HepG2 (cell line): ENCODE results near the gene CBL. TPM values are rescaled to one million over a fixed set of nuclear protein-coding genes. Genes with fewer than 3 reads are reported as not detected.
"Not testable (repeated sequence)": the region's sequence is repeated elsewhere in the genome, so short reads cannot be mapped to it uniquely, and the experiment has no call there.

Experiments used
- ATAC-seq: fragments of 200-7000 bp; cut with Tn5 transposase; 3 replicates; pipeline ENCODE4 v1.9.1; 2020; ENCODE audit warnings: mild to moderate bottlenecking, moderate library complexity
- BruUV-seq: library from RNA; stranded (reverse); fragments of 400-500 nt; replicated peaks from 2 replicates; lab custom pipeline; 2021; lab: Mats Ljungman, UMichigan
- CTCF ChIA-PET: fragments of 300-600 bp; formaldehyde crosslinking; extraction: SDS; loops from one replicate; lab custom pipeline; 2021; ENCODE audit warnings: low total read pairs, inconsistent platforms, low intra/inter-chr PET ratio; lab: Yijun Ruan, JAX
- POLR2A ChIA-PET: fragments of 350-600 bp; sonication (Branson Sonifier 250); formaldehyde crosslinking; loops from one replicate; lab custom pipeline; 2020; ENCODE audit warnings: antibody characterized with exemption, inconsistent platforms; lab: Yijun Ruan, JAX
- DNase-seq: peaks from one replicate; pipeline ENCODE4 v3.0.0-alpha.2; 2015; ENCODE audit warnings: low spot score
- FAIRE-seq: peaks from 3 replicates; lab custom pipeline; 2011; peaks lifted over from hg19 to GRCh38; lab: Jason Lieb, UNC
- H2AFZ ChIP-seq: one replicate; pipeline ENCODE4 v1.6.1; 2011; ENCODE audit warnings: low read length, inconsistent platforms
- H3K27ac ChIP-seq: fragments of 300-600 bp; 3 replicates; pipeline ENCODE4 v1.8.0; 2011; ENCODE audit warnings: mixed run types, mild to moderate bottlenecking, mixed read lengths, low read length, inconsistent platforms; ENCODE audit not compliant: insufficient read depth; ENCODE audit errors: extremely low read length
- H3K27me3 ChIP-seq, 2 experiments: fragments of 200-600 bp in 1 of 2; 2 replicates in 1 of 2; 3 replicates in 1 of 2; pipeline versions ENCODE4 v1.6.0 to v1.8.0; 2011; ENCODE audit warnings: low read length in 2 of 2, mild to moderate bottlenecking in 2 of 2, moderate library complexity in 2 of 2, inconsistent platforms in 1 of 2; ENCODE audit not compliant: insufficient read depth in 2 of 2, control insufficient read depth in 1 of 2
- H3K36me3 ChIP-seq, 2 experiments: fragments of 200-600 bp in 1 of 2; replicated peaks in 1 of 2; 2 replicates in 1 of 2; 3 replicates in 1 of 2; pipeline versions ENCODE4 v1.5.1 to v1.8.0; 2011; ENCODE audit warnings: low read length in 2 of 2, inconsistent platforms in 1 of 2; ENCODE audit not compliant: insufficient read depth in 2 of 2, control insufficient read depth in 1 of 2
- H3K4me1 ChIP-seq: 2 replicates; pipeline ENCODE4 v1.5.1; 2012; ENCODE audit warnings: low read length, inconsistent platforms; ENCODE audit not compliant: insufficient read depth
- H3K4me2 ChIP-seq: 2 replicates; pipeline ENCODE4 v1.6.0; 2011; ENCODE audit warnings: low read depth, low read length, inconsistent platforms
- H3K4me3 ChIP-seq, 3 experiments: fragments of 200-600 bp in 1 of 3; sonication (generic), shearing (Covaris generic) in 1 of 3; replicated peaks in 1 of 3; 2 replicates each; pipeline ENCODE4 v1.5.1; 2011 to 2016; ENCODE audit warnings: low read length in 3 of 3, inconsistent platforms in 2 of 3, low read depth in 2 of 3, mild to moderate bottlenecking in 2 of 3, control low read depth in 1 of 3, mixed read lengths in 1 of 3; ENCODE audit not compliant: insufficient read depth in 1 of 3
- H3K79me2 ChIP-seq: one replicate; pipeline ENCODE4 v1.6.1; 2011; ENCODE audit warnings: low read length, inconsistent platforms; ENCODE audit not compliant: insufficient read depth
- H3K9ac ChIP-seq: 2 replicates; pipeline ENCODE4 v1.6.0; 2011; ENCODE audit warnings: mild to moderate bottlenecking, low read depth, low read length, inconsistent platforms; ENCODE audit not compliant: insufficient read depth
- H3K9me3 ChIP-seq: 2 replicates; pipeline ENCODE4 v1.5.1; 2012; ENCODE audit warnings: mild to moderate bottlenecking, low read length
- H4K20me1 ChIP-seq: 2 replicates; pipeline ENCODE4 v1.6.0; 2011; ENCODE audit warnings: inconsistent platforms, mild to moderate bottlenecking, low read length, moderate library complexity; ENCODE audit not compliant: insufficient read depth
- NFKBIZ ChIP-seq: IDR thresholded peaks from 2 replicates; pipeline ENCODE4 v1.6.1; 2018; ENCODE audit warnings: missing genetic modification reagents, missing compliant biosample characterization
- ZNF609 ChIP-seq: sonication (generic); formaldehyde crosslinking; IDR thresholded peaks from 2 replicates; pipeline ENCODE4 v1.4.0; 2020; ENCODE audit warnings: mild to moderate bottlenecking, missing genetic modification reagents, borderline replicate concordance
- WGBS: methylation state at CpG from one replicate; pipeline ENCODE4 v1.1.6; 2017; ENCODE audit warnings: low lambda C conversion rate; 5-methylcytosine and 5-hydroxymethylcytosine counted together
- in situ Hi-C: cut with HindIII; loops from 2 replicates; pipeline ENCODE4 v1.10.0; 2017; ENCODE audit warnings: low pct_unique_long_range_greater_than_20kb; ENCODE audit not compliant: extremely low pct_ligation_motif_present
- intact Hi-C: fragments of 100-400 bp; cut with micrococcal nuclease; formaldehyde crosslinking; loops from one replicate; pipeline ENCODE4 v1.10.0; 2022; ENCODE audit not compliant: unreplicated experiment
- polyA plus RNA-seq, 8 experiments: library from polyadenylated mRNA; depleted of rRNA in 3 of 8; stranded (reverse) in 7 of 8; unstranded in 1 of 8; fragments of >200 nt; fragmentation: Illumina TruSeq in 4 of 8; extraction: Trizol in 4 of 8; gene quantifications; 2 replicates each; pipeline versions ENCODE4 v1.2.1 to v1.2.3, GENCODE V29; 2011 to 2016; ENCODE audit warnings: low read depth in 4 of 8, missing spikeins in 1 of 8, mixed read lengths in 1 of 8; ENCODE audit not compliant: insufficient read depth in 1 of 8
- total RNA-seq, 5 experiments: library from RNA; depleted of rRNA; stranded (reverse); fragments of >200 nt; fragmentation: Illumina TruSeq; extraction: Trizol; gene quantifications; 2 replicates each; pipeline ENCODE4 v1.2.3, GENCODE V29; 2016; ENCODE audit warnings: low read depth in 1 of 5

The CBL gene
- total and polyA plus RNA-seq, 2 of the 13 experiments (the other 11 are each of a cell fraction or from before 2014, with no cell fraction given) = 6.6 to 7.4 TPM

DNA sequence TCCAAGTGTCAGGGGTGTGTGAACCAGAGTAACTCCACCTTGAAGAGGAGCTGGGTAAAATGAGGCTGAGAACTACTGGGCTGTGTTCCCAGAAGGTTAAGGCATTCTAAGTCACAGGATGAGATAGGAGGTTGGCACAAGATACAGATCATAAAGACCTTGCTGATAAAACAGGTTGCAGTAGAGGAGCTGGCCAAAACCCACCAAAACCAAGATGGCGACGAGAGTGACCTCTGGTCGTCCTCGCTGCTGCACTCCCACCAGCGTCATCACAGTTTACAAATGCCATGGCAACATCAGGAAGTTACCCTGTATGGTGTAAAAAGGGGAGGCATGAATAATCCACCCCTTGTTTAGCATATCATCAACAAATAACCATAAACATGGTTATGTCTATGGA lies 4.9 kb upstream of the CBL start:
- H2AFZ ChIP-seq, DNase-seq, FAIRE-seq, H3K4me2 ChIP-seq, H3K9me3 ChIP-seq, H3K9ac ChIP-seq, H3K79me2 ChIP-seq, BruUV-seq, H3K27me3 ChIP-seq, H3K27ac ChIP-seq, H3K4me3 ChIP-seq, ATAC-seq, CTCF ChIA-PET, H3K36me3 ChIP-seq, H4K20me1 ChIP-seq, POLR2A ChIA-PET, in situ Hi-C loops: not testable (repeated sequence)
- intact Hi-C loops = loop anchor here (10.0 kb wide), 1 partner anchor 124 kb away; no protein-coding TSS in a partner anchor
- WGBS = 84% methylated on average over 5 of the region's 5 CpGs
- H3K4me1 ChIP-seq = peaks cover 27% of the 10 kb centered on the region

DNA sequence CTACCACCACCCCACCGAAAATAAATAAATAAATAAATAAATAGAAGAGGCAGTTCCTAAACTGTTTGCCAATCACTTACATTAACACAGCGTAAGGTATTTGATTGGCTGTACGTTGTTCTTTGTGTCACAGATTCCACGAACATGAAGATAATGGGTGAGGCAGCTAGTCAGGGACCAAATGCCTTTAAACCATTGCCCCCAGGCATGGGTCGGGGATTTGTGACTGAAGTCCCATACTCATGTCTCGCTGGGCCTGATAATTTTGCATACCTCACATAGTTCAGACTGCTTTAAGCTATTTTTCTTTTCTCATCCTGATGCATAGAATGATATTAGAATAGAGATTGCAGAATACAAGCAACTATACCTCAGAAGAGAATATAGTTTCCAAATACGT lies 3.6 kb upstream of the CBL start:
- Histone ChIP-seq H3K79me2 (peaks cover 9% of the 10 kb centered on the region), H3K4me1 (peaks cover 22% of the 10 kb centered on the region)
- intact Hi-C loops = loop anchor here (10.0 kb wide), 1 partner anchor 122 kb away; no protein-coding TSS in a partner anchor
- ChIA-PET POLR2A (no interaction called here), CTCF (no interaction called here)
- no peak for DNase-seq
- no peak for TF ChIP-seq ZNF609
- TF ChIP-seq NFKBIZ (CRISPR knock-in tag) = no peak
- TF ChIP-seq, all 625 proteins: peak for 0
- no peak for ATAC-seq
- in situ Hi-C loops = no loop called here
- no peak overlapping the region for H3K4me2 ChIP-seq
- no TSS peak for BruUV-seq
- 42% methylated on average over 7 of the region's 7 CpGs for WGBS
- no peak overlapping the region for H3K4me3 ChIP-seq
- no peaks in the 10 kb centered on the region for H3K9me3 ChIP-seq
- no peak overlapping the region for H2AFZ ChIP-seq
- no peaks in the 10 kb centered on the region for H4K20me1 ChIP-seq
- no peaks in the 10 kb centered on the region for H3K36me3 ChIP-seq
- H3K9ac ChIP-seq = no peak overlapping the region
- H3K27me3 ChIP-seq = no peaks in the 10 kb centered on the region; a peak in 1 of 5 replicates
- no peak for FAIRE-seq
- no peak overlapping the region for H3K27ac ChIP-seq
